Choroid plexus epithelial cell (primary cell): ENCODE data around the gene CNIH2.

ENCODE experiments used
- DNase-seq: peaks from one replicate; pipeline ENCODE4 v3.0.0-alpha.2; 2010; ENCODE audit warnings: low read depth
- H3K4me3 ChIP-seq: 2 replicates; pipeline ENCODE4 v1.5.1; 2011; ENCODE audit warnings: low read depth, mild to moderate bottlenecking, control low read depth, low read length, moderate library complexity
- CTCF ChIP-seq: conservative IDR thresholded peaks from 2 replicates; pipeline ENCODE4 v1.5.1; 2011; ENCODE audit warnings: low read depth, mild to moderate bottlenecking, control low read depth, inconsistent platforms, low read length, moderate library complexity

CNIH2 gene

GRCh38 chr11:66291706-66292542 lies 13.9 kb downstream of the CNIH2 start, which contains the start of gene TMEM151A:
TSS of gene TMEM151A (plus strand) at chr11:66291894. CDS start at chr11:66292014, 120 bp downstream.
- H3K4me3 ChIP-seq: peak within 1 kb of the TSS; percentile 34

GRCh38 chr11:66292543-66293332 lies 14.8 kb downstream of the CNIH2 start:
- DNase-seq: no peak
- H3K4me3 ChIP-seq: peak overlapping the region; percentile 34
- TF ChIP-seq CTCF: no peak

More at GRCh38 chr11:66291706-66292542, 13.9 kb downstream of the CNIH2 start, which contains the start of gene TMEM151A:
- TF ChIP-seq CTCF: no peak
- no peak for DNase-seq

- no peak for TF ChIP-seq CTCF
- DNase-seq: no peak
- no peak overlapping the region for H3K4me3 ChIP-seq
These were observed 15.4 kb downstream of the CNIH2 start for GRCh38 chr11:66293352-66293751.

- no peak for TF ChIP-seq CTCF
- no peak for DNase-seq
- no peak overlapping the region for H3K4me3 ChIP-seq
These were observed 16.0 kb downstream of the CNIH2 start for GRCh38 chr11:66293777-66294625.

GRCh38 chr11:66294626-66295620 lies 16.9 kb downstream of the CNIH2 start:
- no peak for DNase-seq
- no peak for TF ChIP-seq CTCF

More at GRCh38 chr11:66294626-66295620, 16.9 kb downstream of the CNIH2 start:
- no peak overlapping the region for H3K4me3 ChIP-seq
